Prostate gland (tissue), 2 donors: ENCODE results near the gene MYBL2.

Experiments
- CTCF ChIP-seq, 4 experiments: fragments of 200-600 bp in 2 of 4; fragments of 450-650 bp in 2 of 4; sonication (generic) in 2 of 4; IDR thresholded peaks; 1 replicate in 3 of 4; 2 replicates in 1 of 4; pipeline ENCODE4 v1.5.1; 2016 to 2019; ENCODE audit warnings: antibody characterized with exemption in 4 of 4, mild to moderate bottlenecking in 2 of 4, moderate library complexity in 2 of 4
- POLR2AphosphoS5 ChIP-seq: sonication (generic); formaldehyde crosslinking; IDR thresholded peaks from one replicate; pipeline ENCODE4 v1.6.1; 2017; ENCODE audit warnings: antibody characterized with exemption

- peak in 3 of 4 experiments; percentile 18 to 32 (median 18) for TF ChIP-seq CTCF (IDR thresholded peaks at IDR 0.05)
- TF ChIP-seq POLR2AphosphoS5: no peak
Measured at GRCh38 chr20:43691928-43692524, 25.1 kb downstream of the MYBL2 start.
